Neural cell (in vitro differentiated cells): ENCODE data around the gene LCN10. TPM values are rescaled to one million over a fixed set of nuclear protein-coding genes. Genes with fewer than 3 reads are reported as not detected.
A peak's percentile ranks its signal among the peaks of the same experiment; 100 is the strongest.

Experiments
- H2AFZ ChIP-seq: fragments of 200-600, 300-800 bp; sonication (generic), shearing (Covaris generic); 2 replicates; pipeline ENCODE4 v1.6.0; 2014; ENCODE audit warnings: low read depth, mild to moderate bottlenecking, antibody characterized with exemption, low read length, moderate library complexity
- H3F3A ChIP-seq: fragments of 200-600 bp; shearing (Covaris generic); 2 replicates; pipeline ENCODE4 v1.6.1; 2016; ENCODE audit warnings: mild to moderate bottlenecking, moderate library complexity, mixed read lengths, antibody characterized with exemption, low read length; ENCODE audit not compliant: insufficient read depth, poor library complexity, severe bottlenecking
- H3K27ac ChIP-seq: fragments of 200-600, 300-800 bp; sonication (generic), shearing (Covaris generic); 2 replicates; pipeline ENCODE4 v1.5.1; 2014; ENCODE audit warnings: mild to moderate bottlenecking, low read length, moderate library complexity
- H3K27me3 ChIP-seq: fragments of 300-800, 200-600 bp; sonication (generic), shearing (Covaris generic); 2 replicates; pipeline ENCODE4 v1.6.0; 2014; ENCODE audit warnings: mild to moderate bottlenecking, low read depth, low read length, moderate library complexity; ENCODE audit not compliant: insufficient read depth
- H3K36me3 ChIP-seq: fragments of 300-800, 200-600 bp; sonication (generic), shearing (Covaris generic); 2 replicates; pipeline ENCODE4 v1.5.1; 2014; ENCODE audit warnings: mild to moderate bottlenecking, antibody characterized with exemption, low read length, moderate library complexity; ENCODE audit not compliant: insufficient read depth
- H3K4me2 ChIP-seq: fragments of 300-800, 200-600 bp; sonication (generic), shearing (Covaris generic); 2 replicates; pipeline ENCODE4 v1.6.0; 2014; ENCODE audit warnings: mild to moderate bottlenecking, low read length
- H3K4me3 ChIP-seq: fragments of 300-800, 200-600 bp; sonication (generic), shearing (Covaris generic); 2 replicates; pipeline ENCODE4 v1.5.1; 2014; ENCODE audit warnings: mild to moderate bottlenecking, low read length, moderate library complexity
- H3K79me2 ChIP-seq: fragments of 200-600 bp; shearing (Covaris generic); replicated peaks from 2 replicates; pipeline ENCODE4 v1.6.0; 2014; ENCODE audit warnings: mild to moderate bottlenecking, low read length, moderate library complexity; ENCODE audit not compliant: insufficient read depth
- H3K9ac ChIP-seq: fragments of 300-800, 200-600 bp; sonication (generic), shearing (Covaris generic); 2 replicates; pipeline ENCODE4 v1.6.1; 2016; ENCODE audit warnings: mild to moderate bottlenecking, low read length, mixed read lengths
- H3K9me2 ChIP-seq: fragments of 200-600 bp; shearing (Covaris generic); 2 replicates; pipeline ENCODE4 v1.6.1; 2016; ENCODE audit warnings: mild to moderate bottlenecking, low read length, mixed read lengths; ENCODE audit not compliant: insufficient read depth
- H3K9me3 ChIP-seq: fragments of 200-600, 300-800 bp; sonication (generic), shearing (Covaris generic); 2 replicates; pipeline ENCODE4 v1.6.1; 2016; ENCODE audit warnings: mild to moderate bottlenecking, mixed run types, low read length, moderate library complexity, mixed read lengths
- H4K20me1 ChIP-seq: fragments of 200-600 bp; shearing (Covaris generic); 2 replicates; pipeline ENCODE4 v1.6.1; 2016; ENCODE audit warnings: mild to moderate bottlenecking, mixed run types; ENCODE audit not compliant: insufficient read depth
- CTCF ChIP-seq: fragments of 450-650 bp; IDR thresholded peaks from 2 replicates; pipeline ENCODE4 v1.5.1; 2014; ENCODE audit warnings: antibody characterized with exemption, mild to moderate bottlenecking, moderate library complexity; ENCODE audit not compliant: poor library complexity, severe bottlenecking
- EP300 ChIP-seq: fragments of 450-650 bp; conservative IDR thresholded peaks from 2 replicates; pipeline ENCODE4 v1.6.1; 2014; ENCODE audit warnings: antibody characterized with exemption, mild to moderate bottlenecking, moderate library complexity; ENCODE audit not compliant: poor library complexity, severe bottlenecking
- EZH2 ChIP-seq: fragments of 200-600, 300-800 bp; shearing (Covaris generic), sonication (generic); IDR thresholded peaks from 2 replicates; pipeline ENCODE4 v1.6.1; 2014; ENCODE audit warnings: antibody characterized with exemption, low read length, borderline replicate concordance, mild to moderate bottlenecking; ENCODE audit not compliant: insufficient read depth, poor library complexity, severe bottlenecking
- MXI1 ChIP-seq: fragments of 450-650 bp; conservative IDR thresholded peaks from 2 replicates; pipeline ENCODE4 v1.6.1; 2014; ENCODE audit warnings: antibody characterized with exemption, mild to moderate bottlenecking; ENCODE audit not compliant: poor library complexity, severe bottlenecking
- POLR2AphosphoS5 ChIP-seq: IDR thresholded peaks from 2 replicates; pipeline ENCODE4 v1.6.1; 2012
- RAD21 ChIP-seq: fragments of 450-650 bp; conservative IDR thresholded peaks from 2 replicates; pipeline ENCODE4 v1.6.1; 2014; ENCODE audit warnings: antibody characterized with exemption, mild to moderate bottlenecking, moderate library complexity
- REST ChIP-seq: IDR thresholded peaks from 2 replicates; pipeline ENCODE4 v1.6.1; 2012; ENCODE audit warnings: borderline replicate concordance
- SMC3 ChIP-seq: fragments of 450-650 bp; conservative IDR thresholded peaks from 2 replicates; pipeline ENCODE4 v1.6.1; 2014; ENCODE audit warnings: antibody characterized with exemption, mild to moderate bottlenecking, moderate library complexity; ENCODE audit not compliant: poor library complexity
- TAF1 ChIP-seq: IDR thresholded peaks from 2 replicates; pipeline ENCODE4 v1.6.1; 2012; ENCODE audit warnings: low read depth
- polyA plus RNA-seq: library from polyadenylated mRNA; depleted of rRNA; stranded (reverse); fragments of >200 nt; gene quantifications from 2 replicates; pipeline ENCODE4 v1.2.3, GENCODE V29; 2014

Gene LCN10
- polyA plus RNA-seq, 1 donor from 2014 or later = not detected

- TF ChIP-seq TAF1 (no peak), SMC3 (no peak), EP300 (no peak), CTCF (no peak), EZH2 (no peak), REST (no peak), POLR2AphosphoS5 (no peak), MXI1 (no peak), RAD21 (no peak)
Observed at GRCh38 chr9:136714893-136715274, 27.9 kb downstream of the LCN10 start.

GRCh38 chr9:136714096-136714892, 28.4 kb downstream of the LCN10 start:
- H3K36me3 ChIP-seq = no peaks in the 10 kb centered on the region
- H3K27ac ChIP-seq = no peak overlapping the region
- no peaks in the 10 kb centered on the region for H3K9me2 ChIP-seq
- no peaks in the 10 kb centered on the region for H4K20me1 ChIP-seq
- H3K9ac ChIP-seq = peak overlapping the region; percentile 82
- no peak for TF ChIP-seq MXI1
- no peaks in the 10 kb centered on the region for H3K9me3 ChIP-seq
- no peaks in the 10 kb centered on the region for H3K27me3 ChIP-seq
- peak overlapping the region; percentile 98 for H3K4me2 ChIP-seq
- H3K4me3 ChIP-seq = peak overlapping the region; percentile 92
- H3K79me2 ChIP-seq = peaks cover 29% of the 10 kb centered on the region
- H3F3A ChIP-seq = no peaks in the 10 kb centered on the region
- no peak overlapping the region for H2AFZ ChIP-seq

More at GRCh38 chr9:136714893-136715274, 27.9 kb downstream of the LCN10 start:
- Histone ChIP-seq H3K27ac (no peak overlapping the region), H3K4me3 (no peak overlapping the region), H3K36me3 (no peaks in the 10 kb centered on the region), H2AFZ (no peak overlapping the region), H3K27me3 (no peaks in the 10 kb centered on the region), H4K20me1 (no peaks in the 10 kb centered on the region), H3K4me2 (no peak overlapping the region), H3K79me2 (peaks cover 29% of the 10 kb centered on the region), H3F3A (no peaks in the 10 kb centered on the region), H3K9ac (no peak overlapping the region), H3K9me3 (no peaks in the 10 kb centered on the region), H3K9me2 (no peaks in the 10 kb centered on the region)
